ENCODE data around the gene LTF.

DNA sequence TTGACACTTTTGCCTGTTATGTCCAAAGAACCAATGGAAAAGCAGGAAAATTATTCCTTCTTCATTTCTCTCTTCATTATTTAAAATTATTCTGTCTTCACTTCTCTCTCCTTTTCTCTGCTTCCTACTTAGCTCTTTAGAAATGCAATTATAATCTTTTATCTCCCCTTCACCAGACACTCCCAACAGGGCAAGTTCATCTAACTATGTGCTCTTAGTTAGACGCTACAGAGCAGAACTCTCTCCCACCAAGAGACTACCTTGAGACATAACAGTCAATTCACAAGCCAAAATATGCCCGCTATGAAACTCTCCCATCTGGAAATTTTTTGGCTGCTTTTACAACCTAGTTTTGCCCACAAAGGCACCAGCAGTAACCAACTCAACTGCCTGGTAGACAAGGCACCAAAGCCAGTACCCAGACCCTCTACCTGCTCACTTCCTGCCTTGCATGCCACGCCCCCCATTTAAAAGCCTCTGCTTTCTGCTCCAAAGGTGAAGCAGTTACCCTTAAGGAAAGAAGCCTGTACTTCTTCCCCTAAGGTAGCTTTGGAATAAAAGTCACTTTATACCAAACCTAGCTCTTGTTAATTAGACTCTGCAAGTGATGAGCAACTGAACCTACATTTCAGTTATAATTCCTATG lies 29.5 kb downstream of the LTF start:
- TF ChIP-seq, protein P1, sequence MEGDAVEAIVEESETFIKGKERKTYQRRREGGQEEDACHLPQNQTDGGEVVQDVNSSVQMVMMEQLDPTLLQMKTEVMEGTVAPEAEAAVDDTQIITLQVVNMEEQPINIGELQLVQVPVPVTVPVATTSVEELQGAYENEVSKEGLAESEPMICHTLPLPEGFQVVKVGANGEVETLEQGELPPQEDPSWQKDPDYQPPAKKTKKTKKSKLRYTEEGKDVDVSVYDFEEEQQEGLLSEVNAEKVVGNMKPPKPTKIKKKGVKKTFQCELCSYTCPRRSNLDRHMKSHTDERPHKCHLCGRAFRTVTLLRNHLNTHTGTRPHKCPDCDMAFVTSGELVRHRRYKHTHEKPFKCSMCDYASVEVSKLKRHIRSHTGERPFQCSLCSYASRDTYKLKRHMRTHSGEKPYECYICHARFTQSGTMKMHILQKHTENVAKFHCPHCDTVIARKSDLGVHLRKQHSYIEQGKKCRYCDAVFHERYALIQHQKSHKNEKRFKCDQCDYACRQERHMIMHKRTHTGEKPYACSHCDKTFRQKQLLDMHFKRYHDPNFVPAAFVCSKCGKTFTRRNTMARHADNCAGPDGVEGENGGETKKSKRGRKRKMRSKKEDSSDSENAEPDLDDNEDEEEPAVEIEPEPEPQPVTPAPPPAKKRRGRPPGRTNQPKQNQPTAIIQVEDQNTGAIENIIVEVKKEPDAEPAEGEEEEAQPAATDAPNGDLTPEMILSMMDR (conservative IDR thresholded peaks at IDR 0.05; ENCODE audit: low read depth in 2 of 2), result no peak
- TF ChIP-seq JUNB (IDR thresholded peaks at IDR 0.05; ENCODE audit: unreplicated experiment) (no peak), ZNF331 (CRISPR knock-in tag; IDR thresholded peaks at IDR 0.05; ENCODE audit: low read depth) (no peak), POLR2AphosphoS5 (IDR thresholded peaks at IDR 0.05; ENCODE audit: low read depth) (no peak), NANOG (IDR thresholded peaks at IDR 0.05; ENCODE audit: borderline replicate concordance) (no peak), REST (IDR thresholded peaks at IDR 0.05; ENCODE audit: unreplicated experiment) (no peak), EZH2 (IDR thresholded peaks at IDR 0.05; ENCODE audit: low read depth, unreplicated experiment) (no peak), EZH2phosphoT487 (IDR thresholded peaks at IDR 0.05; ENCODE audit: unreplicated experiment) (no peak), ZNF114 (CRISPR knock-in tag; IDR thresholded peaks at IDR 0.05) (no peak), CREB1 (CRISPR knock-in tag; IDR thresholded peaks at IDR 0.05; ENCODE audit: low read depth) (no peak)
- TF ChIP-seq, protein P2, sequence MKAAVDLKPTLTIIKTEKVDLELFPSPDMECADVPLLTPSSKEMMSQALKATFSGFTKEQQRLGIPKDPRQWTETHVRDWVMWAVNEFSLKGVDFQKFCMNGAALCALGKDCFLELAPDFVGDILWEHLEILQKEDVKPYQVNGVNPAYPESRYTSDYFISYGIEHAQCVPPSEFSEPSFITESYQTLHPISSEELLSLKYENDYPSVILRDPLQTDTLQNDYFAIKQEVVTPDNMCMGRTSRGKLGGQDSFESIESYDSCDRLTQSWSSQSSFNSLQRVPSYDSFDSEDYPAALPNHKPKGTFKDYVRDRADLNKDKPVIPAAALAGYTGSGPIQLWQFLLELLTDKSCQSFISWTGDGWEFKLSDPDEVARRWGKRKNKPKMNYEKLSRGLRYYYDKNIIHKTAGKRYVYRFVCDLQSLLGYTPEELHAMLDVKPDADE (IDR thresholded peaks at IDR 0.05), result no peak
- TF ChIP-seq, protein P3, sequence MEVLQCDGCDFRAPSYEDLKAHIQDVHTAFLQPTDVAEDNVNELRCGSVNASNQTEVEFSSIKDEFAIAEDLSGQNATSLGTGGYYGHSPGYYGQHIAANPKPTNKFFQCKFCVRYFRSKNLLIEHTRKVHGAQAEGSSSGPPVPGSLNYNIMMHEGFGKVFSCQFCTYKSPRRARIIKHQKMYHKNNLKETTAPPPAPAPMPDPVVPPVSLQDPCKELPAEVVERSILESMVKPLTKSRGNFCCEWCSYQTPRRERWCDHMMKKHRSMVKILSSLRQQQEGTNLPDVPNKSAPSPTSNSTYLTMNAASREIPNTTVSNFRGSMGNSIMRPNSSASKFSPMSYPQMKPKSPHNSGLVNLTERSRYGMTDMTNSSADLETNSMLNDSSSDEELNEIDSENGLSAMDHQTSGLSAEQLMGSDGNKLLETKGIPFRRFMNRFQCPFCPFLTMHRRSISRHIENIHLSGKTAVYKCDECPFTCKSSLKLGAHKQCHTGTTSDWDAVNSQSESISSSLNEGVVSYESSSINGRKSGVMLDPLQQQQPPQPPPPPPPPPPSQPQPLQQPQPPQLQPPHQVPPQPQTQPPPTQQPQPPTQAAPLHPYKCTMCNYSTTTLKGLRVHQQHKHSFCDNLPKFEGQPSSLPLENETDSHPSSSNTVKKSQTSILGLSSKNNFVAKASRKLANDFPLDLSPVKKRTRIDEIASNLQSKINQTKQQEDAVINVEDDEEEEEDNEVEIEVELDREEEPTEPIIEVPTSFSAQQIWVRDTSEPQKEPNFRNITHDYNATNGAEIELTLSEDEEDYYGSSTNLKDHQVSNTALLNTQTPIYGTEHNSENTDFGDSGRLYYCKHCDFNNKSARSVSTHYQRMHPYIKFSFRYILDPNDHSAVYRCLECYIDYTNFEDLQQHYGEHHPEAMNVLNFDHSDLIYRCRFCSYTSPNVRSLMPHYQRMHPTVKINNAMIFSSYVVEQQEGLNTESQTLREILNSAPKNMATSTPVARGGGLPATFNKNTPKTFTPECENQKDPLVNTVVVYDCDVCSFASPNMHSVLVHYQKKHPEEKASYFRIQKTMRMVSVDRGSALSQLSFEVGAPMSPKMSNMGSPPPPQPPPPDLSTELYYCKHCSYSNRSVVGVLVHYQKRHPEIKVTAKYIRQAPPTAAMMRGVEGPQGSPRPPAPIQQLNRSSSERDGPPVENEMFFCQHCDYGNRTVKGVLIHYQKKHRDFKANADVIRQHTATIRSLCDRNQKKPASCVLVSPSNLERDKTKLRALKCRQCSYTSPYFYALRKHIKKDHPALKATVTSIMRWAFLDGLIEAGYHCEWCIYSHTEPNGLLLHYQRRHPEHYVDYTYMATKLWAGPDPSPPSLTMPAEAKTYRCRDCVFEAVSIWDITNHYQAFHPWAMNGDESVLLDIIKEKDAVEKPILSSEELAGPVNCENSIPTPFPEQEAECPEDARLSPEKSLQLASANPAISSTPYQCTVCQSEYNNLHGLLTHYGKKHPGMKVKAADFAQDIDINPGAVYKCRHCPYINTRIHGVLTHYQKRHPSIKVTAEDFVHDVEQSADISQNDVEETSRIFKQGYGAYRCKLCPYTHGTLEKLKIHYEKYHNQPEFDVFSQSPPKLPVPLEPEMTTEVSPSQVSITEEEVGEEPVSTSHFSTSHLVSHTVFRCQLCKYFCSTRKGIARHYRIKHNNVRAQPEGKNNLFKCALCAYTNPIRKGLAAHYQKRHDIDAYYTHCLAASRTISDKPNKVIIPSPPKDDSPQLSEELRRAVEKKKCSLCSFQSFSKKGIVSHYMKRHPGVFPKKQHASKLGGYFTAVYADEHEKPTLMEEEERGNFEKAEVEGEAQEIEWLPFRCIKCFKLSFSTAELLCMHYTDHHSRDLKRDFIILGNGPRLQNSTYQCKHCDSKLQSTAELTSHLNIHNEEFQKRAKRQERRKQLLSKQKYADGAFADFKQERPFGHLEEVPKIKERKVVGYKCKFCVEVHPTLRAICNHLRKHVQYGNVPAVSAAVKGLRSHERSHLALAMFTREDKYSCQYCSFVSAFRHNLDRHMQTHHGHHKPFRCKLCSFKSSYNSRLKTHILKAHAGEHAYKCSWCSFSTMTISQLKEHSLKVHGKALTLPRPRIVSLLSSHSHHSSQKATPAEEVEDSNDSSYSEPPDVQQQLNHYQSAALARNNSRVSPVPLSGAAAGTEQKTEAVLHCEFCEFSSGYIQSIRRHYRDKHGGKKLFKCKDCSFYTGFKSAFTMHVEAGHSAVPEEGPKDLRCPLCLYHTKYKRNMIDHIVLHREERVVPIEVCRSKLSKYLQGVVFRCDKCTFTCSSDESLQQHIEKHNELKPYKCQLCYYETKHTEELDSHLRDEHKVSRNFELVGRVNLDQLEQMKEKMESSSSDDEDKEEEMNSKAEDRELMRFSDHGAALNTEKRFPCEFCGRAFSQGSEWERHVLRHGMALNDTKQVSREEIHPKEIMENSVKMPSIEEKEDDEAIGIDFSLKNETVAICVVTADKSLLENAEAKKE (CRISPR knock-in tag; IDR thresholded peaks at IDR 0.05), result no peak
